HL-60/S4 (cell line): ENCODE results near the gene ZFP64.

Experiments used
- in situ Hi-C: fragments of 300-500 bp; cut with MboI; formaldehyde crosslinking; loops from 2 replicates; pipeline ENCODE4 v1.14.3; 2022; ENCODE audit warnings: low sequenced_read_pairs

The ZFP64 gene

DNA sequence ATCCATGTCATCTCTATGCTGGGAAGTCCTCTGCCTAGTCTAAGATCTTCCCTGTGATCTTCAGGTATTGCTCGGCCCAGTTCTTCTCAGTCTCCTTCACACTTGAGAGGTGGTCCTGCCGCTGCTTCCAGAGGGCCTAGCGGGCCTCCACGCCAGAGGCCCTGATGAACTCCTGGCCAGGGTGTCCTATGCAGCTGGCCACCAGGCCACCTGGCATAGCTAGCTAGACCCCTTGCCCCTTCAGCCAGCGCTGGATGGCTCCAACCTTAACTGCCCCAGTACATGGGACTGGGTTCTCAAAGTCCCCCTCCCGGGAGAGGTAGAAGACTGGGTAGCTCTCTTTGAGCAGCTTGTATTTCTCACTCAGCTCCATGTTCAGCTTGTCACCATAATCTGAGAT lies 81.1 kb downstream of the ZFP64 start:
- in situ Hi-C loops = no loop called here

DNA sequence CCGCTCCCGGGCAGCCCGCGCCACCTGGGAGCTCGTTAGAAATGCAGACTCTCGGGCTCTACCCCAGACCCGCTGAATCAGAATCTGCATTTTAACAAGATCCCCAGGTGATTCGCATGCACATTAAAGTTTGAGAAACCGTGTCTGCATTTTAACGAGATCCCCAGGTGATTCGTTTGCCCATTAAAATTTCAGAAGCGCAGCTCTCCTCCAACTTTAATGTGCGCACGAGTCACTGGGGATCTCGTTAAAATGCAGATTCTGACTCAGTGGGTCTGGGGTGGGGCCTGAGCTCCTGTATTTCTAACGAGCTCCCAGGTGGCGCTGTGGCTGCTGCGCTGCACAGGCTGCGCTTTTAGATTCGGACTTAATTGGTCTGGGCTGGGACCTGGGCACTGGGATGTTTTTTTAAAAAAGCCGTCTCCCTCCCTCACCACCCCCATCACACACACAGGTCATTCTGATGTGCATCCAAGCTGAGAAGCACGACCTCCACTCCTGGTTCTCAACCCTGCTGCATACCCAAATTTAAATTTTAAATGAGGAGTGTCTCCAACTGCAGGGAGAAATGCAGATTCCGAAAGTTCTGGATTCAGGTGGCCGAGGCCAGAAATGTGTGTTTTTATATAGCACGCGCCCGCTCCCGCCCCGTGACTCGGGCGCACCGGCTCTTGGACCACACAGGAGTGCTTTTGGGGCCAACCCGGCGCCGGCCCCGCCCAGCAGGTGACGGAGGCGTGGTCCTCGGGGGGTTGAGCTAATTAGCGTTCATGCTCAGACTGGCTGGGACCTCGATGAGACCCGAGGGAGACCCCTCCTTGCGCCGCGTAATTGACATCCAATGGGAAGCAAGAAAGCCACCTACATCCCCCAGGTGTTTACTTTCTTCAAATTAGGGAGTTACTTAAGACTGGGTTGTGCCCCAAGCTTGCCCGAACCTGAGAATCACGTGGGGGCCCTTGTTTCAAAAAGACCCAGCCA lies 85.8 kb downstream of the ZFP64 start:
- in situ Hi-C loops = no loop called here

DNA sequence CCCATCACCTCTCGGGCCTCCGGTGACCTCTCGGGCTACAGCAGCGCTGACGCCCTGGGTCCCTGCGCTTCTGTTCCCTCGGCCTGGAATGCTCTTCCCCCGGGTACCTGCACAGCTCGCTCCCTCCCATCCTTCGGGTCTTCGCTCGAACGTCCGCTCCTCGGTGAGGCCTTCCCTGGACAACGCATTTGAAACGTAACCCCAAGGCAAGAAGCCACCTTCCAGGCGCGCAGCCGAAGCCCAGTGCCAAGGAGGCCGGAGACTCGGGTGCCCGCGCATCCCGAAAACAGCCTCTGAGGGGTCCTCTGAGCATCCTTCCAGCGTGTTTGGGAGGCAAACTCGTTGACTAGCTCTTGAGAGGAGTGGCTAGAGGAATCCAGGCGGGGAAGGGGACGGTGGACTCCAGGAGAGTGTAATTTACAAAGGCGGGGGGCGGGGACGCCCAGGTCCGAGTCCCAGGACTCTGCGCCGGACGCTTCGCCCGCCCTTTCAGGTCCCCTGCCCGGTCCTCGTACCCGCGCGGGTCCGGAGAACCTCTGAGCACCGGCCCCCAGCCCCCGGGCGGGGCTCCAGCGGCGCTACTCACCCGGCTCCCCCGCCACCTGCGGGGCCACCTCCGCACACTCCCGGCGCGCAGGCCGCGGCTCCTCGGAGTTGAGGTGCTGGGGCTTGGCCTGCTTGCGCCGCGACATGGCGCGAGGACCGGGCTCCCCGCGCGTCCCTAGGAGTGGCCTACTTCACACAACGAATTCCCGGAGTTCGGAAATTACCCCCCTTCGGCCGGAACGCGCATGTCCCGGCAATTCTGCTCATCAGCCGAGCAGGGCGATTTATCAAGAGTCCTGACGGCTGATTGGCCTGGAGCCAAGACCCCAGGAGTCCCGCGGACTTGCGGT lies 86.8 kb downstream of the ZFP64 start:
- in situ Hi-C loops = no loop called here

GRCh38 chr20:52103913-52104545 lies 87.5 kb downstream of the ZFP64 start:
- in situ Hi-C loops = no loop called here

- in situ Hi-C loops = no loop called here
Observed at GRCh38 chr20:52103335-52103912, 88.2 kb downstream of the ZFP64 start.

DNA sequence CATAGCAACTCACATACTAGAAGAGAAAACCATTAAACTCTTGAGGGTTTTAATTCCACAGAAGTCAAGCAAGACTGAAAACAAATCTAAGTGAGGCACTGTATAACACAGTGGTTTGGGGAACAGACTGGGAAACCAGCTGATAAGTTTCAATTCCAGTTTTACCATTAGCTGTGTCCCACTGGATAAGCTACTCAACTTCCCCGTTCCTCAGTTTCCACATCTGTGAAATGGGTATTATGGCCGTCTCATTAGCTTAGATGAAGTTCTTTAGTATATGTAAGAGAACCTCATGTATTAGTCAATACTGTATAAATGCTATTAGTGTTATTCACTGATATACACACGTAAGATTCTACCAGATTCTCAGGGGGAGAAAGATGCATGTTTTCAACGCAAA lies 89.0 kb downstream of the ZFP64 start:
- in situ Hi-C loops = no loop called here

- in situ Hi-C loops = no loop called here
Observed at GRCh38 chr20:52102126-52102525, 89.5 kb downstream of the ZFP64 start.
